EL (cell line): ENCODE results near the gene NAV2.

Experiments used
- DNase-seq: peaks from one replicate; pipeline ENCODE4 v3.0.0-alpha.2; 2016

NAV2 gene, protein sequence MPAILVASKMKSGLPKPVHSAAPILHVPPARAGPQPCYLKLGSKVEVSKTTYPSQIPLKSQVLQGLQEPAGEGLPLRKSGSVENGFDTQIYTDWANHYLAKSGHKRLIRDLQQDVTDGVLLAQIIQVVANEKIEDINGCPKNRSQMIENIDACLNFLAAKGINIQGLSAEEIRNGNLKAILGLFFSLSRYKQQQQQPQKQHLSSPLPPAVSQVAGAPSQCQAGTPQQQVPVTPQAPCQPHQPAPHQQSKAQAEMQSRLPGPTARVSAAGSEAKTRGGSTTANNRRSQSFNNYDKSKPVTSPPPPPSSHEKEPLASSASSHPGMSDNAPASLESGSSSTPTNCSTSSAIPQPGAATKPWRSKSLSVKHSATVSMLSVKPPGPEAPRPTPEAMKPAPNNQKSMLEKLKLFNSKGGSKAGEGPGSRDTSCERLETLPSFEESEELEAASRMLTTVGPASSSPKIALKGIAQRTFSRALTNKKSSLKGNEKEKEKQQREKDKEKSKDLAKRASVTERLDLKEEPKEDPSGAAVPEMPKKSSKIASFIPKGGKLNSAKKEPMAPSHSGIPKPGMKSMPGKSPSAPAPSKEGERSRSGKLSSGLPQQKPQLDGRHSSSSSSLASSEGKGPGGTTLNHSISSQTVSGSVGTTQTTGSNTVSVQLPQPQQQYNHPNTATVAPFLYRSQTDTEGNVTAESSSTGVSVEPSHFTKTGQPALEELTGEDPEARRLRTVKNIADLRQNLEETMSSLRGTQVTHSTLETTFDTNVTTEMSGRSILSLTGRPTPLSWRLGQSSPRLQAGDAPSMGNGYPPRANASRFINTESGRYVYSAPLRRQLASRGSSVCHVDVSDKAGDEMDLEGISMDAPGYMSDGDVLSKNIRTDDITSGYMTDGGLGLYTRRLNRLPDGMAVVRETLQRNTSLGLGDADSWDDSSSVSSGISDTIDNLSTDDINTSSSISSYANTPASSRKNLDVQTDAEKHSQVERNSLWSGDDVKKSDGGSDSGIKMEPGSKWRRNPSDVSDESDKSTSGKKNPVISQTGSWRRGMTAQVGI (N-terminal part only)

DNA sequence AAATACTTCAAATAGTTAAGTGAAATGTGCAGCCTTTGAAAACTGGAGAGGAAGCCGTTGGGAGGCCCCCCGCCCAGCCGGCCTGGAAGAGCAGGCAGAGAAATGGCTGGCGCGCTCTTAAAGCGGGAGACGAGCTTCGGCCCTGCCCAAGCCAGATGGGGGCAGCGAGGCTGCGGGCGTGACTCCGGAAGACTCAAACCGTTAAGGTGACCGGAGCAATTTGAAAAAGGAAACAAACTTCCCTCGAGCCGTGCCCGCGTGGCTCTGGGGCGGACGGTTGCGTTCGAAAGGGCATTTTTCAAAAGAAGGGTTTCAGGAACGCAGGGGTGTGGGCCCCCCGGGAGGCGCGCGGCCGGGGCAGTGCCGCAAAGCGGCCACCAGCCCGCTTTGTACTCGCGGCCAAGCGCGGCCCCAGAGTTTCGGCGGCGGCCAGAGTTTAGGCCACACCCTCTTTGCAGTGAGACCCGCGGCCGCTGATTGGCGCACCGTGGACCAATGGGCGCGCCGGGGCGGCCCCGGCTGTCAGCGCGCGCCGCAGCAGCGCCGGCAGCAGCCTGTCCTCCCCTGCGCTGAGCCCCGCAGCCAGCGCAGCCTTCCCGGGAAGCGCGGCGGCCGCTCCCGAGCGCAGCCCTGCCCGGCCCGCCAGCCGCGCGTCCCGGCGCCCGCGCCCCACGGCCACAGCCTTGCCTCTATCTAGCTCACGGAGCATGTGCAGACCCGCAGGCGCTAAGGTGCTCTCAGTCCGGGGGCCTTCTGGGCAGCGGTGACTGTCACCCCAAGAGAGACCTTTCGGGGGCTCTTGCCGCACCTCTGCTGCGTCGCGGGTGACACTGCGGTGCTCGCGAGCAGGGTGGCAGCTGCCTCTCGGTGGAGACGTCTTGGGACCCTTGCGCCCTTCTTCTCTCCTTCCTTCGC, at the start of gene NAV2:
TSS of gene NAV2 (plus strand) at position 557 of the 915 bp plus-strand sequence. CDS start 859 bp downstream, outside the sequence.
- DNase-seq: peak; percentile 95

DNA sequence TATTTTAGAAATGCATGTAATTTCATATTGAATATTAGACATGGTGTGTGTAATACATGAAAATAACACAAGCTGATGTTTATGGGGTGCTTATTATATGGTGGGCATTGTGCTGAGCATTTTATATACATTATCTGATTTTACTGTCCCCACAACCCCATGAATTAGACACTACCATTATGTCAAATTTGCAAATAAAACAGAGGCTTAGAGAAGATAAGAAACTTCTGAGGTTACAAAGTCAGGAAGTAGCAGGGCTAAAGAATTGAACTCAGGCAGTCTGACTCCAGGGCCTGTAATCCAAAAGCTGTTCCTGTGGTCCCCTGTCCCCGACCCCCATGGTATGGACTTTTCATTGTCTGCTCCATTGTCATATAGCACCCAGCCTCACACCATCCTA, 49.4 kb upstream of the NAV2 start:
- DNase-seq: no peak

DNA sequence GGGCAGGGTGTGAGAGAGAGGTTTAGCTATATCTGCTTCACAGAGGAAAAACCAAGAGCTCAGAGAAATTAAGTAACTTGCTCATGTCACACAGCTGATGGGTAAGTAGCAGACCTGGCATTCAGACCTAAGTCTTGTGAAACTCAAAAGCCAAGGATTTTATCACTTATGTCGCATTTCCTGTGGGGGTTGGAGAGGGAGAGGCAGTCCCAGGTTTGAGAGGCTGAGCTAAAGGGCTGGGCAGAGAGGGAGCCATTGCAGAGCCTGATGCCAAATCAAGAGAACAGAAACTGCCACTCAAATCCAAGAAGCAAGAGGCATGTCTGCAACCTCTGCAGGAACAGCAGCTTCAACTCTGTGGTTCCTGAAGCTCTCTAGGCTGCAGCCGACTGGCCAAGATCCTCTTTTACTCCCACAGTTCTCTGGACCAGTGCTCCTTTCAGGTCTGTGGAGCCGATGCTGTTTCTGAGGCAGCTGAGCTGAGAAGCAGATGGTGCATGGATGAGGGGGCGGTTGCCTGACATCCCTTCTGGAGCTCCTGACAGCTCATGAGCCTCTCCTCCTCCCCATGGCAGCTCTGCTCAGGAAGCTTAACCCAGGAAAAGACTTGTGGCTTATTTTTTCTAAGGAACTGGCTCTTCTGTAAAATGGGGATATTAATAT, 47.6 kb upstream of the NAV2 start:
- peak; percentile 50 for DNase-seq

DNA sequence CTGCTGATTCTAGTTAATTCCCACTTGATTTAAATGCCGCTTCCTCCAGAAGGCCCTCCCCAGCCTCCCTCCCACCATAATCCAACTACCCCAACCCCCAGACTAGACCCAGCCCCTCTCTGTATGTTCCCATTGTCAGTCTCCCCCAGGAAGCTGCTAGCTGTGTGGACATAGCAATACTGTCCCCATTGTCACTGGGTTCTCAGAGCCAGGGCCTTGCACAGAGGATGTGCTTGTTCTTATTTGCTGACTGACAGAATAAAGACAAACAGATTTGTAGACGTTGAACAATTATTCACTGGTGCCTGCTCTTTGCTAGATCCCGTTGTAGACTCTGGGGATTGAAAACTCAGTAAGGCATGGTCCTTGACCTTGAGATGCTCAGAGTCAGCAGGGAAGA, 45.7 kb upstream of the NAV2 start:
- no peak for DNase-seq

DNA sequence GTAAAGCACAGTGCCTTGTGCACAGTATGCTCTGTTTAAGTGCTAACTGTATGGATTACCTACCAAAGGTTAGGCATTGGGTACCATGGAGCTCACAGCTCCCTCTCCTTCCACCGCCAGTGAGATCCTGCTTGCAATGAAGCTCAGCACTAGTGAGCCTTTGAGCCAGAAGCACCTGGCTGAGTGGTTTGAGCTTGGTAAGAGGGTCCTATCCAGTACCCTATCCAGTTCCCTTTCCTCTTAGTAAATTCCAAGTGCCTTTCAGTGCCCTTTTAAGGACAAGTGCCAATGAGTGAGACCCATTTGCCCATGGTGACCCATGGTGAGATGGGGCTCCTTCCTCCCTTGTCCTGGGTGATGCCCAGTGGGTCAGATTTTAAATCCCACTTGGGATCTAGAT, 43.1 kb upstream of the NAV2 start:
- no peak for DNase-seq

DNA sequence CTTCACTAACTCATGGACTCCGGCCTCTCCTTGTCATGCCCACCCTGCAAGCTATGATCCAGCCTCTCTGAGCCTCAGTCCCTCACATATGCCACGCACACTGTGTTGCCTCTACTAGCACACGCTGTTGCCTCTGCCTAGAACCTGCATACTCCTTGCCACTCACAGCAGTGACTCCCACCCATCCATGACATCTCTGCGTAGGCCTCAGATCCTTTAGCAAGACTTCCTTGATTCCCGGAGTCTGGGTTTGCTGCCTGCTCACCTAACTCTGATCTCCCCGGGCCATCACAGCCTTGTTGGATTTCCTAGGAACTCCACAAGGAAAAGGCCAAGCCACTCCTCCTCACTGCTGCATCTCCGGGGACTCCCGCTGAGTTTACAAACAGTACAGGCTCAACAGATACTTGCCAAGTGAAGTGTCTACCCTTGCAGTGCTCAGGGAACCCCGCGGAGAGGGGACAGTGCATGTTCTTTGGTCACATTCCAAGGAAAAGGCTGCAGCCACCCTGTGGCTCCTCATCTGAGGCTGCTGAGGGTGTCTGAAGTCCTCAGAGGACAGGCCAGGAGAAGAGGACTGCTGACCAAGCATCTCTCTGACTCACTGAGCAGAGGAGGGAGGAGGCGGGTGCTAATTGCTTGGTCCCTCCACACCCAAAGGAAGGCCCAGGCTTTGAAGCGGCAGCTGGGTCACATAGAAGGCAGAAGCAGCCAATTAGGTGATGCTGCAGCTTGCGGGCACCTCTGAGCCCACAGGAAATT, 42.4 kb upstream of the NAV2 start:
- peak; percentile 52 for DNase-seq

DNA sequence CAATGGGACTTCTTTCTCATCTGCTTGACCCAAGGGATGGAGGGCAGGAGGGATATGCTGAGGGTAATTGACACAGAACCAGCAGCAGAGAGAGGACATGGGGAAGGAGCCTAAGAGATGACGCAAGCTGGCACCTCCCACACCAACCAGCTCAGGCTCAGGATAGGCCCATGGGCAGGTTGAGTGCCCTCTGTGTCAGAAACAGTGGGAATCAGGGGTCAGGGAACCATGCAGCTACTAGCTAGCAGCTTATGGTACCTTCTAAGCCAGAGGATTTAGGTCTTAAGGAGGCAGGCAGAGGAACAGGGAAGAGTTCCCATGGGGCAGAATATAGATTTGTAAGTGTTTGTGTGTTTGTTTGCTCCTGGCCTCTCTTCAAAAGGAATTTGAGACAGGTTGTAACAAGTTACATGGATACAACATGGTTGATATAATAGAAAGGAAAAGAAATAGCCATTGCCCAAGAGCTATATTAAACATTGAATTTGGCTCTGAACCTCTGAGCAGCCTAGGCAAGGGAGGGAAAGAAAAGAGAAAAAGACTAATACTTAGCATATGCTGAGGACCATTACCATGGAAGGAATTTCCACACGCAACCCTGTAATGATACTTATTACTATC, 39.9 kb upstream of the NAV2 start:
- no peak for DNase-seq

DNA sequence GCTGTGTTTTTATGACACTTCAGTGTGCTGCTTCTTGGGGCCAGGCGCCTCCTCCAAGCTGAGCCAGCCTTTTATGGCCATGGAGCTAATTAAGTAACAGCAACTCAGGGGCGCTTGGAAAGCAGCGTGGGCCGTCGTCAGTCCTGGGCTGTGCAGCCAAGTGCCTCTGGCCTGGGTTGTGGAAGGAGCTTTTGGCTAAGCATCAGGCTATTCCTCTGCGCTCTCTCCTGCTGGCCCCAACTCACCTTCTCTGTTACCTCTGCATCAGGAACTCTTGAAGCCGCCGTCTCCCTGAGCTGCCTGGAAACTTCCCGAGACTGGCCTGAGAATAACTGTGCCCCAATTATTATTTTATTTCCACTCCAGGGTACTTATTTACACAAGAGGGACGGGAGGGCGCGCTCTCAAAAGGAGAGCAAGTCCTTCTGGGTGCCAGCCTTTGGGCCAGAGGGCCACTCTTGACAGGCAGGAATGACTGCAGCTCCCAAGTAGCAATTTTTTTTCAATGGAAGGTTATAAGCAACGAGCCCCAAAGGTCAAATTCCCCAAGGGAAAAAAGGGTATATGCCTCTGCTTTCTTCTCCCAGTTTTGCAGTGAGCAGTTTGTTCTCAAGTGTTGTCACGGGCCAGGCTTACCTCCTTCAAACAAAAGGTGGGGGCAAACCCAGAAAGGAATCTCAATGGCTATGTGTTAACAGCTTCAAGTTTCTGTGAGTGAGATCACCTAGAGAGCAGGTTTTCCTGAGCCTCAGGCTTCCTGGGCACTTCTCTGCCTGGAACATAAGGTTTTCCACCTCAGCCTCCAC, 38.5 kb upstream of the NAV2 start:
- no peak for DNase-seq

DNA sequence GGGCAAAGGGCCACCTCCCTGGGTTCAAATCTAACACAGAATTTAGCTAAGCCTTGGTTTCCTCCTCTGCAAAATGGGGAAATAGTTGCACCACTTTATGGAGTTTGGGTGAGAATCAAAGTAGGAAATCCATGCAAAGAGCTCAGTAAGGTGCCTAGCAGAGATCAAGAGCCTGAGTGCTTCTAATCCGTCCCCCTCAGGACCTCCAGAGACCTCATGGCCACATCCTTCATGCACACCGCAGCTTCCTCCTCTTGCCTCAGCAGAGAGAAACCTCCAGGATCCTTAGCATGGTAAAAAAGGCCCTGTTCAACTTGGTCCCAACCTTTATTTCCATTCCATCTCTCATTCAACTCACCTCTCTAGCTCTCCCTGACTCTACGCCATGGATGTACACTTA, 37.8 kb upstream of the NAV2 start:
- no peak for DNase-seq

DNA sequence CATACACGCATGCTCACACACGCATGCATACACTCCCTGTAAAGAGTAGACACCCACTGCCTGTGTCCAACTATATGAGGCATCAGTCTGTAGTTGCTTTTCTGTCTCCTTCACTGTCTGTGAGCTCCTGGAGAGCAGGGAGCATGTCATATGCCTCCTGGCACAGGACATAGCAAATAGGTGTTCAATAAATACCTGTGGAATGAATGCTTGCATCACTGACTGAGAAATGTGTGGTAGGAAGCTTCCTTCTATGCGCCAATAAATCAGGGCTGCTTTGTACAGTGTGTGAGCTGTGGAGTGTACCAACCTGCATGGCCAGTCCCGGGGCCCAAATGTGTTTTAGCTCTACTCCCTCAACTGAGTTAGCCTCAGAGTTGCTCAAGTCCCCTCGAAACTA, 37.2 kb upstream of the NAV2 start:
- no peak for DNase-seq

DNA sequence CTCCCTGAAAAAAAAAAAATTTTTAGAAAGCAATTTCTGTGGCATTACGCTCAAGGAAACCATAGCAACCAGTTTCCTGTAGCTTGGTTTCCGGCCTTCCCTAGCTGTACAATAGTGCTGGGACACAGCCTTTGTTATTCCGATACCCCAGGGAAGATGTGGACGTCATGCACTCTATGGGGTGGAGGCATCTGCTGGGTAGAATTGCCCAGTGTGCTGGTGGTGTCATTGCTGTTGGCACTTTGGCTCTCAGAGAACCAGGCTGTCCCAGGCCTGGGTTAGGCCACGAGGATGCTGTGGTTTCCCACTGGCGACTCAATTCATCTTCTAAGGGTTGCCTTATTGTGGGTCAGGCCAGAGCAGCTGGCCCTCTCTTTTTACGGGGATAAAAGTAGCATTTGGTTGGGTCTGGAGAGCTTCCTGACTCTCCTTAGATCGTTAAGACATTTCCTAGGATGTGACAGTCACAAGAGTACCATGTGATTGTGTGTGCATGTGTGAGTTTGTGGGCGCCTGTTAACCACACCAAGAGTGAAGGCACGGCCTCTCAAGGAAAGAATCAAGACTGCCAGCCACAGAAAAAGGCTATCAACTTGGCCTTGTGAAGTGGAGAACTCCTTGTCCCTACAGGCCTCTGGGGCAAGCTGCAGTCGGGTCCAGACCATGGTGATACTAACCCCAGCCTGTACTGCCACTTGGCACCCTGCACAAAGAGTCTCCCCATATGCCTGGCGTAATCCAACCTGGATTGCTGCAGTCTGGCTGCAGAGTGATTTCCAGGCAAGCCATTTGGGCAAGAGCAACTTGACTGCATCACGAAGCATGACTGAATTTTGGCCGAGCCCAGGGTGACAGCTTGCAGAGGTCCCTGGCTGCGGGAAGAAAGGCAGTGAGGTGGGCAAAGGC, 35.9 kb upstream of the NAV2 start:
- DNase-seq: no peak

DNA sequence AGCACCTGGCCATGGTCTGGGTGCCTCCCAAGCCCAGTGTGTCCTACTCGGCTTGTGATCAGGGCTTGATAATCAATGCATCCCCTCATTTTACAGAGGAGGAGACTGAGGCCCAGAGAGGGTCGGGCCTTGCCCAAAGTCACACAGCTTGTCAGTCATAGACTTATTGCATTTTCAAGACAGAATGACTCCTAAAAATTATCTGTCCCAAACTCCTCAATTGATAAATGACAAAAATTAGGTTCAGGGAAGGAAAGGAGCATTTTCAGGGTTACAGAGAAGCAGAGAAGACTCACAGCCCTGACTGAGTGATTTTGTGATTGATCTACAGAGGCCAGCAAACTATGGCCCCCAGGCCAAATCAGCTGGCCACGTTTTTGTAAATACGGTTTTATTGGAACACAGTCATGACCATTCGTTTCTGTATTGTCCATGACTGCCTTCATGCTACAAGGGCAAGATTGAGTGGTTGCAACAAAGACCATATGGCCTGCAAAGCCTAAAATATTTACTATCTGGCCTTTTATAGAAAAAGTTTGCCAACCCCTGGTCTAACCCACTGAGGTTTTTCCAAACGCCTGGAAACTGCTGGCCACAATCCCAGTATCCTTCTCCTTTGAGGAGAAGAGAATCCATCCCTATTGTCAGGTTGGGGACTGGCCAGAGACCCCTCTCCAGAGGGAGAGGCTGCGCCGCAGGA, 35.1 kb upstream of the NAV2 start:
- no peak for DNase-seq

DNA sequence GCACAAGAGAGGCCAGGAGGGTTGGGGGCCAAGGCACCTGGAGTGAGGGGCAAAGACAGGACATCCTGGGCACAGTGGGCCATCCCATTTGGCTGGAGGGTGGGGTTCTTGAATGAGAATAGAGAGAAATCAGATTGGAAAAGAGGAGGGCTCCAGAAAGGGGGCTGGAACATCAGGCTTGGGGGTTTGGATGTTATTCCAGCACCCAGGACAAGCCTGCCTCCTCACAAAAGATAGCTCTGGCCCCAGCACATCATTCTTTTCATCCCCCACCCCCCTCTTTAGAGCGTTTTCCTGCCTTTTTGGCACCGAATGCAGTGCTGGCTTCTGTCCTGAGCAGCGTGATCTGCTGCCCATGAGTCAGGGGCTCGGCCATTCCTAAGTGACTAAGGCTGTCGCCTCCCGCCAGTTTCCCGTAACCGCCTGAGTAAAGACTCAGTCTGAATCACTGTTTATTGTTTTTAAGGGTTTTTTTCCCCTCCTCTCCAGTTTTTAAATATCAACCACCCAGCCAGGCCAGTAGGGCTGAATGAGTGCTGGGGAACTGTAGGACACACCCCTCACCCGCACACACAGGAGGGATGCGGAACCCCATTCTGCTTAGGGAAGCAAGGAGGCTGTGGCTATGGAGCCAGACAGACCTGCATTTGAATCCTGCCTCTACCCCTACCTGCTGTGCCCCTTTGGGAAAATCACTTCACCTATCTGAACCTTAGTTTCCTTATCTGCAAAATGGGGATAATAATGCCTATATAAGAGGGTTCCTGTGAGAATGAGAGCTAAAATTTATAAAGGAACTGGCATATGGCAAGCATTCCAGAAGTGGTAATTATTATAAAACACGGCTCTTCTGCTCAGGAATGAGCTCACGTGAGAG, 32.4 kb upstream of the NAV2 start:
- peak; percentile 99 for DNase-seq

DNA sequence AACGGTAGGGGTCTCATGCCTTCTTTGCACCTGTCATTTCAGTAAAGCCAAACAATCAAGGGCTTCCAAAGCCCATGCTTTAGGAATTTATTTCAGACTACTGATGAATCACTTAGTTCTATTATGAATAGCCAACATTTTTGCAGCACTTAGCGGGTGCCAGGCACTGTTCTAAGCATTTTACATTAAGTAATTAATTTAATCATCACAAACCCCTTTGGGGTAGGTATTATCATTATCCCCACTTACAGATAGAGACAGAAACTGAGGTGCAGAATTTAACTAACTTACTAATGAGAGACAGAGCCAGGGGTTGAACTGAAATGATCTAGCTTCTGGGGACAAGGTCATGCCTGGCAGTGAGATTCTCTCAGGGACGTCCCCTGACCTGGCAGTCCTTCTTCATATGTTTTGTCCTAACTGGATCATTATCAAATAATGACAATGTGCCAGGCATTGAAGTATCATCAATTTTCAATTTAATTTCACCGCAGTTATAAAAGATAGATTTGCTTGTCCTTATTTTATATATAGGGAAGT, 31.7 kb upstream of the NAV2 start:
- peak; percentile 33 for DNase-seq

DNA sequence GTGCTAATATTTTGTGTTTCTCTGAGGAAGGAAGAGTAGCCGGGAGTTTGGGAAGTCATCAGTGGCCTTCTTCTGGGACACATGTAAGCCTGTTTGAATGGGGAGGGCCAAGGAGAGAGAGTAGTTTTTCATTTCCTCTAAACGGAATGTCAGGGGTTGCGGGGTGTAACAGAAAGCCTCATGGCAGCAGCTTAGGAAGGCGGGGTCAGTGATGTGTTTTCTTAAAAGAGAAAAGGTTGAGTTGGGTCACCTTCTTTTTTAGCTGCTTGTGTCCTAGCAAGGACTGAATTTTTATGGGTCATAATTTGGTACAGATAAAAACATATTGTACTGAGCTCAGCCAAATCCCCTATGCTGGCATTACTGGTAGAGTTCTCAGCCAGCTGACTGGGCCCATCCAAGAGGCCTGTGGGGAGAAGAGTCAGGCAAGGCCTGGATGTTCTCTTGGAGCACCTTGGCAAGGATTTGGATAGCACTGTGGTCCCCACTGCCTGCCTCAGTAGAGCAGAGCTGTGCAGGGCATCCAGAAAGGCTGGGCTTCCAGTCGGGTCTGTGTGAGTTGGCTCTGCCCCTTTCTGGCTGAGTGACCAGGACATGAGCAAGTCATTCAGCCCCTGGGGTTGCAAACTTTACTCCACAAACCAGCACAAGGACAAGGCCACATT, 29.4 kb upstream of the NAV2 start:
- DNase-seq: no peak

DNA sequence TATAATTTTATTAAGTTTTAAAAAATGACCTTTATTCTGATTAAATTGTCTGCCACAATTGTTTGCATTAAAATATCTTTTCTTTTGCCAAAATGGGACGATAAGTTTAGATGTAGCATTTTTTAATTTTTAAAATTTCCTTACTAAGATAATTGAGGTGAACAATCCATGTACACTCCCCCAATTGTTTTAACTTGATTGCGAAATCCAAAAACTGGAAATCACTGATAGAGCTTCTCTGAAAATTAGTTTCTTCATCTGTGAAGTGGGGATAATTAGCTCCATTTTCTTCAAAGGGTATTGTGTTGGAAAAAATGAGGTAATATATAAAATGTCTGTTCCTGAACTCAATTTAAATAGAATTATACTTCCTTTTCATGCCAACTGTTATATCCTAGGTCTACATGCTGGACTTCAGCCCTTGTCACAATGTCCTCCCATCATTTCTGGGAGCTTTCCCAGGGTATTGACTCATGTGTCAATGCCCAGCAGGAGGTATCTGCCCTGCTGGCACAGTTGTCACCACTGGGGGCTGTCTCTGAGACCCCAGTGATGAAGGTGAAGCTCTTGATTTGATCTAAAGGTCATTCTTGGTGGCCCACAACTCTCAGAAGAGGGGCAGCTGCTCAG, 28.7 kb upstream of the NAV2 start:
- no peak for DNase-seq
